HG03135 (cell line): ENCODE measurements around the gene NSMCE1.
A peak's percentile ranks its signal among the peaks of the same experiment; 100 is the strongest.
"Not testable (repeated sequence)": the region's sequence is repeated elsewhere in the genome, so short reads cannot be mapped to it uniquely, and the experiment has no call there.

ENCODE experiments used
- ATAC-seq: cut with Tn5 transposase; IDR thresholded peaks from one replicate; pipeline ENCODE4 v1.9.1; 2021; ENCODE audit warnings: mild to moderate bottlenecking, moderate library complexity; ENCODE audit not compliant: unreplicated experiment

The NSMCE1 gene

DNA sequence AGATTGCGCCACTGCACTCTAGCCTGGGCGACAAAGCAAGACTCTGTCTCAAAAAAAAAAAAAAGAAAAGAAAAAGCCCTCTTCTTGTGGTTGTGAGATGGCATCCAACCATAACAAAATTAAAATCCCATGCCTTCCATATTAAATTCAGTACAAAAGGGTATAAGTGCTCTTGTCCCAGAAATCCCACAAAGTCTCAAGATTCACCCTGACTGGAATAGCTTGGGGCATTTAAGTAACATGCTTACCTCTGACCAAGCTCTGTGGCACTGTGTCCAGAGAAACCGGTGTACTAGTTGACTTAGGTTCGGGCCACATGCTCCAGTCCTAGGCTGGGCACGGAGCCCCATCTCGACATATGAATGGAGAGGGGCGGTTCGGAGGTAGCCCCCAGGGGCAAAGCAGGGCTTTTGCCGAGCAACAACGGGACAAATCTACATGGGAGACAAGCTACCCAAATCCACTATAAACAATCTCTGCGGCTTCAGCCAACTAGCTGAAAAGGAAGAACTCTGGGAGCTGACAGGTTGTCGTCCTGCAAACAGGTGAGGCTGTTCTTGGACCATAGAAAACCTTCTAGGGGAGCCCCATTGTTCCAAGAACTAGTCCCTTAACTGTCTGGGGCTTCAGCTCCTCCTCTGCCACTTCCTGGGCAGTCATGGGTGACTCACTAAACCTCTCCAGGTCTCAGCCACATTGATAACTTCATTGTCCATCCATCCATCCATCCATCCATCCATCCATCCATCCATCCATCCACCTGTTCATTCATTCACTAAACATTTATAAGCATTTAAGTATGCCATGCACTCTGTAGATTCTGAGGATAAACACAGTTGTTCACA lies 34.9 kb upstream of the NSMCE1 start:
- no peak for ATAC-seq

DNA sequence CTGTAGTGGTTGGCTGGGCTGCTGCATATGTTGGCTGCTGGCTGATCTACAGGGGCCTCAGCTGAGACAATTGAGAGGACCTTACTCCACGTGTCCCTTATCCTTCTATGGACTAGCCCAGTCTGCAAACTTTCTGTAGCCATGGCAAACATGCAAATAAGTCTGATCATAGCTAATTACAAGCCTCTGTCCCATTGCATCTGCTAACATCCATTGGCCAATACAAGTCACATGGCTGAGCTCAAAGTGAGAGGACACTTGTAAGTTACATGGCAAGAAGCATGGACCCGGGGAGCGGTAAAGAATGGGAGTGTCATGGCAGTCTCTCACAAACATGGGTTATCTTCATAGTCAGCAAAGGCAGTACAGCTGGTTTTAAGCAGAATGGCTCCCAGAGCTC lies 33.6 kb upstream of the NSMCE1 start:
- no peak for ATAC-seq

DNA sequence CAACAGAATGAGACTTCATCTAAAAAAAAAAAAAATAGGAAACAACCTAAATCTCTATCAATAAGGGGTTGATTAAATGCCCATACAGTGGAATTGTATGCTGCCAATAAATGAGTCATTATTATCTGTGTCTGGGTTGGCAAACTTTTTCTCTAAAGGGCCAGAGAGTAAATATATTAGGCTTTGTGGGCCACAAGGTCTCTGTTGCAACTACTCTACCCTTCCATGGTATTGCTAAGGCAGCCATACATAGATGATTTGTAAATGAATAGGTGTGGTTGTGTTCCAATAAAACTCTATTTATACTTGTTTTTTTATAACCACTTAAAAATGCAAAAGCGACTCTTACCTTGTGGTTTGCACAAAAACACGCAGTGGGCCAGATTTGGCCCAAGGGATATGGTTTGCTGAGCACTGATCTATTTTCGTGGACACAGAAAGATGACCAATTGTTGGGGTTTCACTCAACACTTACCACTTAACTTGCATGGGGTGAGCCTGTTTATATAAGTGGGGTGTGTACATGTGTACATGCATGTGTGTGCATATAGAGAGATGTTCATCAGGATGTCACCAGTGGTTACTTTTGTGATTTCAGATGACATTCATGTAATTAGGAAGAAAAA lies 32.8 kb upstream of the NSMCE1 start:
- peak; percentile 49 for ATAC-seq

DNA sequence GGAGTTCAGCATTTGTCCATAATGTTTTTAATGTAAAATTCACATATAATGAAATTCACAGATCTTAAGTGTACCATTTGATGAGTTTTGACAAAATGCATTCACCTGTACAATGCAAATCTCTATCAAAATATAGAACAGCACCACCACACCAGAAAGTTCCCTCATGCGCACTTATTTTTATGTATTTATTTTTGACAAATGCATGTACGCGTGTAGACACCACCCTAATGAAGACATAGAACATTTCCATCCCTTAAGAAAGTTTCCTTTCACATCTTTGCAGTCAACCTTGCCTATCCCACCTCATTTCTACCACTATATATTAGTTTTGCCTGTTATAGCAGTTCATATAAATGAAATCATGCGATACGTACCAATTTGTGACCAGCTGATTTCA lies 29.6 kb upstream of the NSMCE1 start:
- no peak for ATAC-seq

DNA sequence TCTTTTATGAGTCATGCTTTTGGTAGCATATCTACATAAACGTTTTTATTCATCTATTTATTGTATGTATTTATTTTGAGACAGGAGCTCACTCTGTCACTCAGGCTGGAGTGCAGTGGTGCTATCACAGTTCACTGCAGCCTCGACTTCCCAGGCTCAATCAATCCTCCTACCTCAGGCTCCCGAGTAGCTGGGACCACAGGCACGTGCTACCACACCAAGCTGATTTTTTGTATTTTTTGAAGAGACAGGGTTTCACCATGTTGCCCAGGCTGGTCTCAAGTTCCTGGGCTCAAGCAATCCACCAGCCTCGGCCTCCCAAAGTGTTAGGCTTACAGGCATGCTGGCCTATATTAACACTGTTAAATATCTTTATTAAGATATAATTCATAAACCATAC lies 24.8 kb upstream of the NSMCE1 start:
- ATAC-seq, result no peak

DNA sequence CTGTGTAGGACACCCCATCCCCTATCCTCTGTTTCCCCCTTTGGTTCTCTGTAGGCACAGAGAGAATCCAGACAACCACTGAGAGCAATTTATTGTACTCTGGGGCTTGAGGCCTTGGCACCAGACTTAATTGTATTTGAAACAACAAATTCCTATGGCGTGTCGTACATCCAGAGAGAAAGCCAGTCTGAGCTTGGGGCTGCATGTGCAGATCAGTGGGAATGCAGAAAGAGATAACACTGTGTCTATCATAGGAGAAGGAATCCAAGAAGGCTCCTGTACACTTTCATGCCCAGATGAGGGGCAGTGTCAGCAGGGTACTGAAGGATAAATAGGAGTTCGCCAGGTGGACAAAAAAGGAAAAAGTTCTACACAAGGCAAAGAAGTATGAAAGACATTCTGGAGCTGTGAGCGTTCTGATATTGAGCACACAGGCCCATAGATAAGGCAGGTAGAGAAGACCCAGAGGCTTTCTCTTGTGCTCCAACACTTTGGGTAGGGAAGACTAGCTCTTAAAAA lies 23.2 kb upstream of the NSMCE1 start:
- ATAC-seq, result no peak

DNA sequence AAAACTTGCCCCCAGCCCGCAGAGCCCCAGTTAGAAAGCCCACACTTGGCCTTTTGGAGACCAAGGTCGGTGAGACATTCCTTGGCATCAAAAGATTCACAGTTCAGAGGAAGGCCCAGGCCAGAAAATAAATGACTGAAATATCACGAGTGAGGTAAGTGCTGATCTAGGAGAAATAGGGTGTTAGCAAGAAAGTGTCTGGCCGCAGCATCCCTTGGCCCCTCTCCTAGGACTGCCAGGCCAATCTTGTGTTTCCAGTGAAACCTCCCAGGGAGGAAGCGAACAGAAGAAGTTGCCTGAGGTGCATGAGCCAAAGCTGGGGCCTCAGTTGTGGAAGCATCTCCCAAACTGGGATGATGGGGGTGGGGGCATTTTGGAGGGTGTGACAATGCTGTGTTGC lies 22.5 kb upstream of the NSMCE1 start:
- no peak for ATAC-seq

DNA sequence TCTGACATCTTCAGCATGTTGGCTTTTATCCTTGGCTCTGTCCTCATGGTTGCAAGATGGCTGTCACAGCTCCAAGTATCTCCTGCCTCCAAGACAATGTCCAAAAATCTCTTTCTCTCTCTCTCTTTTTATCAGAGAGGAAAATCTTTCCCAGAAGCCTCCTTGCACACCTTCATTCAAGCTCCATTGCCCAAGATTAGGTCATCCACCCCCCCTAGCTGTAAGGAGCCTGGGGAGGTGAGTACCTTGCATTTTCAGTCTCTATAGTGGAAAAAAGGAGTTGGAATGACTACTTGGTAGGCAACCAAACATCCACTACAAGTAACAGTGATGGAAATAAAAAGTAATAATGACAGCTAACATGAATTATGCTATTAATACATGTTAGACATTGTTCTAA lies 22.0 kb upstream of the NSMCE1 start:
- ATAC-seq, result no peak

DNA sequence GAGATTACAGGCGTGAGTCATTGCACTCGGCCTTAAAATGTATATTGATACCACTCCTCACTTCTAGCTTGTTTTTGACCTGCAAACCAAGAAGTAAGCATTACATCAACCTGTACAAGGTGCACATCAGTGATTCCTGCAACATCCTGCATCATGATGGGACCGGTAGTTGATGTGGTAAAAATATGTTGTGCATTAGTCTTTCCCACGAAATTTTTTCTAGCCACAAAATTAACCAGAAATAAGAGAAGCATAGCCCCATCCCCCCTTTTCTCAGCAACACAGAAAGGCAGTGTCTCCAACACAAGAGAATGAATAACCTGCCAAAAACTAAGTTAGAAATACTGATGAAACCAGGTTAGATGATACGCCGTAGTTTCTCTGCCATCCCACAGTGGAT lies 21.1 kb upstream of the NSMCE1 start:
- ATAC-seq, result no peak

DNA sequence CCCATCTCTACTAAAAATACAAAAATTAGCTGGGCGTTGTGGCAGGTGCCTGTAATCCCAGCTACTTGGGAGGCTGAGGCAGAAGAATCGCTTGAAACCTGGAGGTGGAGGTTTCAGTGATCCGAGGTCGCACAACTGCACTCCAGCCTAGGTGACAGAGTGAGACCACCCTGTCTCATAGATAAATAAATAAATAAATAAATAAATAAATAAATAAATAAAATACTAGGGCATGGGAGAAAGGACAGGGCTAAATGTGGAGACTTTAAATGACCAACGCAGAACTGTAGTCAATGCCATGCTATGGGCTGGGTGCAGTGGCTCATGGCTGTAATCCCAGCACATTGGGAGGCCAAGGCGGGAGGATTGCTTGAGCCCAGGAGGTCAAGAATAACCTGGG lies 19.7 kb upstream of the NSMCE1 start:
- not testable (repeated sequence) for ATAC-seq

DNA sequence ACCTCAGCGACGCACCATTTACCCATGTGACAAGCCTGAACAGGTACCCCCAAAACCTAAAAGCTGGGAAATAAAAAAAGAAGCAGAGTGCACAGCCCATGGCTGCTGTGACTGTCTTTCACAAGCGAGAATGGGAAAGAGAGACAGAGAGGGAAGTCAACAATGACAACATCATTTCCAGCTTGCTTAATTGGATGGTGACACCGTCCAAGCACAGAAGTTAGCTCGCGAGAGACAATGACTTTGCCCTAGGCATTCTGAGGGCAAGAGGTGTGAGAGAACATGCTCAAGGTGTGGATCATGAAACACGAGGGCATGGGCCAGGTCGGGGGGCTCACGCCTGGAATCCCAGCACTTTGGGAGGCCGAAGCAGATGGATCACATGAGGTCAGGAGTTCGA lies 19.3 kb upstream of the NSMCE1 start:
- ATAC-seq, result no peak

DNA sequence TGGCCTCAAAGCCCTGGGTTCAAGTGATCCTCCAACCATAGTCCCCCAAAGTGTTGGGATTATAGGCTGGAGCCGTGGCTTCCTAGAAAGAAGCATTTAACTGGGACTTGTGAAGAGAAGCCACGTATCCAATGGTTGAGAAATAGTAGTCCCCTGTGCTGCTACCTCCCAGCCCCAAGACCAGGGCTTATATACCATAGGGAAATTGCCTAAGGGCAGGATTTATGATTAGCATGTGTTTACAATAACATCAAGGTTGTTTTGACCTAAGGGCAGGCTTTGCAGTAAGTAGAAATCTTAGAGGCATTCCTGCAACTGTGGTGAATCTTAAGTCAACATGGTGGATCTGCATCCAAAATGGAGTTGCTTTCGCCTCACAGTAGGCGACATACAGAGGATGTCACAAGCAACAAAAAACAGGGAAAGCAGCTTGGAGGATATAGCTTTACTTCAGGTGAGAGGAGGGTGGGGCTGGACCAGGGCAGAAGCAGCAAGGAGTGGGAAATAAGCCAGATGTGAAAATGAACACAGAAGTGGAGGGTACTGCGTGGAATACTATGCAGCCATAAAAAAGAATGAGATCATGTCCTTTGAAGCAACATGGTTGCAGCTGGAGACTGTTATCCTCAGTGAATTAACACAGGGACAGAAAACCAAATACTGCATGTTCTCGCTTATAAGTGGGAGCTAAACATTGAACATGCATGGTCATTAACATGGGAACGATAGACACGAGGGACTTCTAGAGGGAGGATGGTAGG lies 18.7 kb upstream of the NSMCE1 start:
- ATAC-seq, result no peak

DNA sequence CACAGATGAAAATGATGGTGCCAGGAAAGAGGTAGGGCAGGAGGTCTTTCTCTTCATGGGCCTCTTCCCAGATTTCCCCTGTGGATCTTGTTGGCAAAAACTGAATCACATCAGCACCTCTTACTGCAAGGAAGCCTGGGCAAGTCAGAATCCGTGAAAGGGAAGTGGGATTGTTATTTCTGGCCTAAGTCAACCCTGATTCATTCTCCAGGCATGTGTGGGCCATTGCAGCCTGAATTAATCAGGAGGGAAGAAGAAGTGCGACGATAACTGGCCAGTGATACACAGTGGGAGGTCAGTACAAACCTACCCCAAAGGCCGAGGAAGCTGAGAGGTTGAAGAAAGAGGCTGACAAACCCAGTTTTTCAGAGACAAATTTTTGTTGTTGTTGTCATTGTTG lies 17.9 kb upstream of the NSMCE1 start:
- ATAC-seq, result no peak

DNA sequence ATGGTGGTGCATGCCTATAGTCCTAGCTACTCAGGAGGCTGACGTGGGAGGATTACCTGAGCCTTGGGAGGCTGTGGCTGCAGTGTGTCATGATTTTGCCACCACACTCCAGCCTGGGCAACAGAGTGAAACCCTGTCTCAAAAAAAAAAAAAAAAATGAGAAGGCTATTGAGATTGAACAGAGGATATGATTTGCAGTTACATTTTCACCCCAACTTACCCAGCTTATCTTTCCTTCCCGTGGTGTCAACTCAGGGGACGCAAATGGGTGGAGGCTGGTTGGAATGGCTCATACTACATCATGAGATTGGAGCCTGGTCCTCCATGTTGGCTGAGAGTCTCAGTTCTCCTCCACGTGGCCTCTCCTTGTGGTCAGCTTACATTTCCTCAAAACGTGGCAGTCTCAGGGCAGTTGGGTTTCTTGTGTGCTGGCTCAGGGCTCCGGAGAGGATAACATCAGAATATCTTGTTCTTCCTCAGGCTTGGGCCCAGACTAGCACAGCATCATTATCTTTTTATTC lies 17.2 kb upstream of the NSMCE1 start:
- ATAC-seq, result no peak

DNA sequence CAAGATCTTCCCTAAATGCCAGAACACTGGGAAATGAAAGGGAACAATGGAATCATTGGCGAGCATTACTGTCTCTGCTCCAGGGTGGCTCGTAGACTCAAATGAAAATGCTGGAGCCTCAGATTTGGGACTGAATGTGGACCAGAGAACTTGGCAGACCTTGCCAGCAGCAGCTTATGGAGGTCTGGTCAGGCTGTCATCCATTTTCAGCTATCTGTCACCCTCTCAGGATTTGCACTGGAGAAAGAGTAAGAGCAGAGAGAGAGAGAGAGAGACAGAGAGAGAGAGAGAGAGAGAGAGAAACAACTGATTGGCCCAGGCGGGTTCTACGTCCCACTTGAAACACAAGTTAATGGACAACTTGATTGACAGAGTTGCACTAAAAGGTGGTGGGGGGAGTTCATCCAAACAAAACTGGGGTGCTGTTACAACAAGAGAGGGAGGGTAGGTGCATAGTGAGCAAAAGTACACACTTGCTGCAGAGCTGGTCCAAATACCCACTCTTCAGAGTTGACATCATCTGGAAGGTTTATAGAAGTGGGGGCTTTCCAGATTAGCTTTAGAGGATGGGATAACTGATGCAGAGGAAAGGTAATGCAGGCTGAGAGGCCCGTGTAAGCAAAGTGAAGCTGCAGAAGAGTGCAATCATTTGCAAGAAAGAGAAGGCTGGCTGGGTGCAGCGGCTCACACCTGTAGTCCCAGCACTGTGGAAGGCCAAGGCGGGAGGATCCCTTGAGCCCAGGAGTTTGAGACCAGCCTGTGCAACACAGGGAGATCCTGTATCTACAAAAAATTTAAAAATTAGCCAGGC lies 16.5 kb upstream of the NSMCE1 start:
- ATAC-seq, result no peak

DNA sequence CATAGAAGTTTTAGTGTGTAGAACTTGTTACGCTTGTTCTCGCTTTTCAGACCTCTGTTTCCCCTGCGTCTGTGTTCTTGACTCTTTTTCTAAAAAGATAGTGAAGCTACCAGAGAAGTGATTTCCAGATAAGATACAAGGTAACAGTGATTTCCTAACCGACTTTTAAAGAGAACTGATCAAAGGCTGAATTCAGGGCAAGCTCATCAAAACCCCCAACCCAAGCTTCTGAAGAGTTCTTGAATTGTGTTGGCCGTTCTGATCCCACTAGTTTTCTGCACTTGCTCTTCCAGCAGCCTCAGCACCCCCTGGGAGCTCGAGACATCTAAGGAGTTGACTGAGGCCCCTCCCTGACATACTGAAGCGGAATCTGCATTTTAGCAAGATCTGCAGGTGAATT lies 12.7 kb upstream of the NSMCE1 start:
- ATAC-seq, result no peak

DNA sequence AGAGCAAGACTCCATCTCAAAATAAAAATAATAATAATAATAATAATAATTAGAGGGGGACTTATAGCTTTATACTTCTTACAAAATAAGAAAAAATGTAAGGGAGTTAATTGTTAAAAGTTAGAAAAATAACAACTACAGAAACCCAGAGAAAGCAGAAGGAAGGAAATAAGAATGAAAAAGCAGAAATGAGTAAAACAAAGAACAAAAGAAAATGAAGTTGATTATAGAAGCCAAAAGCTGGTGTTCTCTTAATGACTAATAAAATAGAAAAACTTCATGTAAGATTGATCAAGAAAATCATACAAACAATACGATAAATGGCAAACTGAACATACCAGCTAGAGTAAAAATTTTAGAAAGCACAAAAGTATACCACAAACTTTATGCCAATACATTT lies 6.8 kb upstream of the NSMCE1 start:
- ATAC-seq, result no peak

DNA sequence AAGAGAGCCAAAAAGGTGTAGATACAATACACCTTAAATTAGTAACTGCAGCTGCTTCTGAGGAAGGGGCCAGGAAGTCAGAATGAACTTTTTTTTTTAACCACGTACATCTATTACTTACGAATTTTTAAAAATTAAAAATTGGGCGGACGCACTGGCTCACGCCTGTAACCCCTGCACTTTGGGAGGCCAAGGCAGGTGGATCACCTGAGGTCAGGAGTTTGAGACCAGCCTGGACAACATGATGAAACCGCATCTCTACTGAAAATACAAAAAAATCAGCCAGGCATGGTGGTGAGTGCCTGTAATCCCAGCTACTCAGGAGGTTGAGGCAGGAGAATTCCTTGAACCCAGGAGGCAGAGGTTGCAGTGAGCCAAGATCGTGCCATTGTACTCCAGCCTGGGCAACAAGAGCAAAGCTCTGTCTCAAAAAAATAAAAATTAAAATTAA lies 5.9 kb upstream of the NSMCE1 start:
- ATAC-seq, result not testable (repeated sequence)

DNA sequence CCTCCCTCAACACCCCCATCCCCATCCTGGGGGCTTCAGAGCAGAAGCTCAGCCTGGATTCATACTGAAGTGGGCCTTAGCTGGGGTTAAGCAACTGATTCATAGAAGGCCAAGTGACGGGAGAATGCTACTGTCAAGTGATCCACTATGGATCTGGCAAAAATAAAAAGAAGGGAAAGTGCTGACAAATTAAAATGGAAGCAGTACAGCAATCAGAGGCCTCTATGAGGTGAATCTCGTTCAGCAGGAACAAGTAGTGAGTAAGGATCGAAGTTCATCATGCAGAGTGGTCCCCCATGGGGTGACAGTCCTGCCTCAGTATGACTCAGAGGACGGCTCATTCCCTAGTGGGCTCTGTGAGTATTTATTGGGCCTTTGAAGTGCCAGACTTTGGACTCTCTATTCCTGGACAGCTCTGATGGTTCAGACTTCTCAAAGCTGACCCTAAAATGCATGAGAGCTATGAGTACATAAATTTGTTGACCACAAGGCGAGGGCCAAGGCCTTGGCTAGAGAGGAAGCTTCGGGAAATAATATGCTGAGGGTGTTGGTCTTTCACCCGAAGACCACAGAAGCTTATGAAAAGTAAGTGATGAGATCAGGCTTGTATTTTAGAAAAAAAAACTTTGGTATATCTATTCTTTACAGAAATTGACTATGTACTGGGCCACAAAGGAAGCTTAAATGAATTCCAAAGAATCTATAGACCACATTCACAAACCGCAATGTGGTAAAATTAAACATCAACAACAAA lies 5.3 kb upstream of the NSMCE1 start:
- ATAC-seq, result no peak

DNA sequence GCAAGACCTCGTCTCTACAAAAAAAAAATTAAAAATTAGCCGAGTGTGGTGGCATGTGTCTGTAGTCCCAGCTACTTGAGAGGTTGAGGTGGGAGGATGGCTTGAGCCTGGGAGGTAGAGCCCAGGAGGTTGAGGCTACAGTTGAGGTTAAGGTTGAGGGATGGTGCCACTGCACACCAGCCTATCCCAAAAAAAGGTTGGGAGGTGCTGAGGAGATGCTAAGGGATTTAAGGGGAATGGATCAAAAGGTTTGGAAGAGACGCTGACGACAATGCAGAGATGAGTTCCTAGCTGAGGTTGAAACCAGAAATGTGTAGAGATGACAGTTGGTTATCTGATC lies 4.7 kb upstream of the NSMCE1 start:
- no peak for ATAC-seq
